A673 (cell line): Measurements from ENCODE around the gene STAMBPL1. TPM values are rescaled to one million over a fixed set of nuclear protein-coding genes. Genes with fewer than 3 reads are reported as not detected.
"Not testable (repeated sequence)": the region's sequence is repeated elsewhere in the genome, so short reads cannot be mapped to it uniquely, and the experiment has no call there.

Source experiments
- BruUV-seq: library from RNA; stranded (reverse); fragments of 400-500 nt; replicated peaks from 2 replicates; lab custom pipeline; 2021; lab: Mats Ljungman, UMichigan
- CTCF ChIA-PET: fragments of 300-600 bp; sonication (Branson Sonifier 250); formaldehyde crosslinking; loops from one replicate; lab custom pipeline; 2022; ENCODE audit warnings: antibody characterized with exemption; lab: Charles Lee
- POLR2A ChIA-PET: fragments of 300-600 bp; sonication (Branson Sonifier 250); formaldehyde crosslinking; loops from one replicate; lab custom pipeline; 2022; ENCODE audit warnings: antibody characterized with exemption; ENCODE audit not compliant: low non-redundant PET; lab: Charles Lee
- DNase-seq: peaks from one replicate; pipeline ENCODE4 v3.0.0-alpha.2; 2015; ENCODE audit warnings: low spot score
- H3K27ac ChIP-seq: fragments of 200-600 bp; sonication (generic); 2 replicates; pipeline ENCODE4 v1.5.1; 2016; ENCODE audit warnings: mixed run types, low read depth, mild to moderate bottlenecking, mixed read lengths, antibody characterized with exemption, low read length; ENCODE audit not compliant: poor library complexity, severe bottlenecking
- H3K27me3 ChIP-seq: fragments of 200-600 bp; sonication (generic); replicated peaks from 2 replicates; pipeline ENCODE4 v1.6.1; 2017; ENCODE audit warnings: mixed run types, low read depth, mild to moderate bottlenecking, mixed read lengths, antibody characterized with exemption, low read length; ENCODE audit not compliant: insufficient read depth, poor library complexity
- H3K36me3 ChIP-seq: fragments of 200-600 bp; sonication (generic); 2 replicates; pipeline ENCODE4 v1.6.1; 2016; ENCODE audit warnings: mixed run types, mild to moderate bottlenecking, mixed read lengths, antibody characterized with exemption, low read length; ENCODE audit not compliant: insufficient read depth, poor library complexity, severe bottlenecking
- H3K4me1 ChIP-seq: fragments of 200-600 bp; sonication (generic); 2 replicates; pipeline ENCODE4 v1.6.1; 2017; ENCODE audit warnings: mixed run types, mild to moderate bottlenecking, mixed read lengths, antibody characterized with exemption, low read length; ENCODE audit not compliant: insufficient read depth, poor library complexity, severe bottlenecking
- H3K4me3 ChIP-seq: fragments of 200-600 bp; sonication (generic); 2 replicates; pipeline ENCODE4 v1.5.1; 2016; ENCODE audit warnings: low read depth, mixed run types, mild to moderate bottlenecking, mixed read lengths, low read length; ENCODE audit not compliant: poor library complexity, severe bottlenecking
- H3K9me3 ChIP-seq: fragments of 200-600 bp; sonication (generic); 2 replicates; pipeline ENCODE4 v1.6.1; 2016; ENCODE audit warnings: mixed run types, low read depth, mild to moderate bottlenecking, mixed read lengths, antibody characterized with exemption, low read length; ENCODE audit not compliant: poor library complexity, severe bottlenecking
- EZH2 ChIP-seq: fragments of 200-600 bp; sonication (generic); IDR thresholded peaks from 2 replicates; pipeline ENCODE4 v1.6.1; 2017; ENCODE audit warnings: borderline replicate concordance, low read depth, mild to moderate bottlenecking, mixed read lengths, antibody characterized with exemption, low read length; ENCODE audit not compliant: poor library complexity, severe bottlenecking
- intact Hi-C: fragments of 100-400 bp; cut with micrococcal nuclease; formaldehyde crosslinking; loops from one replicate; pipeline ENCODE4 v1.10.0; 2022; ENCODE audit not compliant: unreplicated experiment
- total RNA-seq: library from RNA; stranded (reverse); gene quantifications from 2 replicates; pipeline ENCODE4 v1.2.3, GENCODE V29; 2021
- TF ChIP-seq, protein P1 (sequence below): fragments of 300-800, 200-600 bp; sonication (generic); conservative IDR thresholded peaks from 2 replicates; pipeline ENCODE4 v1.5.1; 2017; ENCODE audit warnings: low read depth, mild to moderate bottlenecking, antibody characterized with exemption, low read length, moderate library complexity, mixed read lengths

The STAMBPL1 gene
- total RNA-seq, 1 experiment from 2014 or later, result 71.8 TPM

- H3K36me3 ChIP-seq, result peaks cover 18% of the 10 kb centered on the region
- H3K4me1 ChIP-seq, result peaks cover 14% of the 10 kb centered on the region
- no peak overlapping the region for H3K27ac ChIP-seq
- no peaks in the 10 kb centered on the region for H3K9me3 ChIP-seq
- BruUV-seq, result no TSS peak
- H3K4me3 ChIP-seq, result no peak overlapping the region
- TF ChIP-seq EZH2, result no peak
- TF ChIP-seq, protein P1, sequence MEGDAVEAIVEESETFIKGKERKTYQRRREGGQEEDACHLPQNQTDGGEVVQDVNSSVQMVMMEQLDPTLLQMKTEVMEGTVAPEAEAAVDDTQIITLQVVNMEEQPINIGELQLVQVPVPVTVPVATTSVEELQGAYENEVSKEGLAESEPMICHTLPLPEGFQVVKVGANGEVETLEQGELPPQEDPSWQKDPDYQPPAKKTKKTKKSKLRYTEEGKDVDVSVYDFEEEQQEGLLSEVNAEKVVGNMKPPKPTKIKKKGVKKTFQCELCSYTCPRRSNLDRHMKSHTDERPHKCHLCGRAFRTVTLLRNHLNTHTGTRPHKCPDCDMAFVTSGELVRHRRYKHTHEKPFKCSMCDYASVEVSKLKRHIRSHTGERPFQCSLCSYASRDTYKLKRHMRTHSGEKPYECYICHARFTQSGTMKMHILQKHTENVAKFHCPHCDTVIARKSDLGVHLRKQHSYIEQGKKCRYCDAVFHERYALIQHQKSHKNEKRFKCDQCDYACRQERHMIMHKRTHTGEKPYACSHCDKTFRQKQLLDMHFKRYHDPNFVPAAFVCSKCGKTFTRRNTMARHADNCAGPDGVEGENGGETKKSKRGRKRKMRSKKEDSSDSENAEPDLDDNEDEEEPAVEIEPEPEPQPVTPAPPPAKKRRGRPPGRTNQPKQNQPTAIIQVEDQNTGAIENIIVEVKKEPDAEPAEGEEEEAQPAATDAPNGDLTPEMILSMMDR, result no peak
- ChIA-PET CTCF (no interaction called here), POLR2A (no interaction called here)
- DNase-seq, result no peak
- no peaks in the 10 kb centered on the region for H3K27me3 ChIP-seq
- intact Hi-C loops, result no loop called here
These were observed 48.2 kb downstream of the STAMBPL1 start for GRCh38 chr10:88928254-88928653.

GRCh38 chr10:88931548-88931947, 51.5 kb downstream of the STAMBPL1 start:
- no peak for DNase-seq
- H3K27me3 ChIP-seq, result no peaks in the 10 kb centered on the region
- intact Hi-C loops, result loop anchor here (10.0 kb wide), 1 partner anchor 247 kb away; no protein-coding TSS in a partner anchor
- H3K9me3 ChIP-seq, result no peaks in the 10 kb centered on the region
- H3K4me1 ChIP-seq, result peaks cover 27% of the 10 kb centered on the region
- no peak overlapping the region for H3K27ac ChIP-seq
- ChIA-PET POLR2A (no interaction called here), CTCF (interaction anchor here (0.6 to 3.7 kb wide), 4 partner anchors 54 to 366 kb away, joined by 3 to 74 read pairs (median 4); no protein-coding TSS in a partner anchor)
- peaks cover 8% of the 10 kb centered on the region for H3K36me3 ChIP-seq
- BruUV-seq, result no TSS peak
- TF ChIP-seq, protein P1, result no peak
- TF ChIP-seq EZH2, result no peak
- H3K4me3 ChIP-seq, result no peak overlapping the region

DNA sequence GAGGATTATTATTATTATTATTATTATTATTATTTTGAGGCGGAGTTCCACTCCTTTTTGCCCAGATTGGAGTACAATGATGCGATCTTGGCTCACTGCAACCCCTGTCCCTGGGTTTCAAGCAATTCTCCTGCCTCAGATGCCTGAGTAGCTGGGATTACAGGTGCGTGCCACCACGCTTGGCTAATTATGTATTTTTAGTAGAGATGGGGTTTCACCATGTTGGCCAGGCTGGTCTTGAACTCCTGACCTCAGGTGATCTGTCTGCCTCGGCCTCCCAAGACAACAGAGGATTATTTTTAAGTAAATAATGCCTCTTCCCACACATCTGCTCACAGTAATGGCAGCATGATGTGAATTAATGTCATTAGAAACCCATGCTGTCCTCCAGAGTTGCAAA, 52.0 kb downstream of the STAMBPL1 start:
- not testable (repeated sequence) for H3K27me3 ChIP-seq, DNase-seq, BruUV-seq, H3K4me3 ChIP-seq, H3K9me3 ChIP-seq, H3K27ac ChIP-seq
- peaks cover 12% of the 10 kb centered on the region for H3K36me3 ChIP-seq
- POLR2A ChIA-PET, result interaction anchor here (0.9 kb wide), 1 partner anchor 96 kb away, joined by 3 read pairs; no protein-coding TSS in a partner anchor
- H3K4me1 ChIP-seq, result peaks cover 24% of the 10 kb centered on the region
- CTCF ChIA-PET, result interaction anchor here (0.5 to 3.7 kb wide), 13 partner anchors 31 to 367 kb away, joined by 3 to 74 read pairs (median 4); partner anchors contain the start of gene RNLS
- intact Hi-C loops, result loop anchor here (1.0 to 10.0 kb wide), 4 partner anchors 51 to 365 kb away; partner anchors contain the start of gene STAMBPL1
